ENCODE results near the gene PRM2. TPM values are rescaled to one million over a fixed set of nuclear protein-coding genes. Genes with fewer than 3 reads are reported as not detected.
A peak's percentile ranks its signal among the peaks of the same experiment; 100 is the strongest.

Gene PRM2
- total RNA-seq, 1 donor from 2014 or later, result not detected

GRCh38 chr16:11257131-11257938 is 18.9 kb downstream of the PRM2 start:
- peaks cover 11% of the 10 kb centered on the region for H3K9me3 Mint-ChIP-seq (ENCODE audit: unreplicated experiment)
- H3K27me3 Mint-ChIP-seq (ENCODE audit: unreplicated experiment), result peaks cover 12% of the 10 kb centered on the region
- DNase-seq, result peak; percentile 76
- H3K4me3 Mint-ChIP-seq (ENCODE audit: unreplicated experiment), result peak overlapping the region; percentile 85
- no peaks in the 10 kb centered on the region for H3K36me3 Mint-ChIP-seq (ENCODE audit: unreplicated experiment)
- H3K4me1 Mint-ChIP-seq (ENCODE audit: low read depth, unreplicated experiment), result peaks cover 9% of the 10 kb centered on the region
- TF ChIP-seq CTCF (IDR thresholded peaks at IDR 0.05; ENCODE audit: partially characterized antibody, unreplicated experiment), result peak; percentile 47
- peak overlapping the region; percentile 77 for H3K27ac Mint-ChIP-seq (ENCODE audit: unreplicated experiment)

GRCh38 chr16:11256661-11257130 is 19.6 kb downstream of the PRM2 start:
- Mint-ChIP-seq H3K4me3 (ENCODE audit: unreplicated experiment) (peak overlapping the region; percentile 86), H3K27ac (ENCODE audit: unreplicated experiment) (peak overlapping the region; percentile 88), H3K27me3 (ENCODE audit: unreplicated experiment) (peaks cover 12% of the 10 kb centered on the region), H3K9me3 (ENCODE audit: unreplicated experiment) (peaks cover 11% of the 10 kb centered on the region), H3K36me3 (ENCODE audit: unreplicated experiment) (no peaks in the 10 kb centered on the region), H3K4me1 (ENCODE audit: low read depth, unreplicated experiment) (peaks cover 13% of the 10 kb centered on the region)
- no peak for TF ChIP-seq CTCF (IDR thresholded peaks at IDR 0.05; ENCODE audit: partially characterized antibody, unreplicated experiment)
- DNase-seq, result peak; percentile 80

- Mint-ChIP-seq H3K4me3 (ENCODE audit: unreplicated experiment) (peak within 1 kb of the TSS; percentile 86), H3K4me1 (ENCODE audit: low read depth, unreplicated experiment) (peaks cover 13% of the 10 kb centered on the region), H3K9me3 (ENCODE audit: unreplicated experiment) (peaks cover 11% of the 10 kb centered on the region), H3K36me3 (ENCODE audit: unreplicated experiment) (no peaks in the 10 kb centered on the region), H3K27me3 (ENCODE audit: unreplicated experiment) (peaks cover 12% of the 10 kb centered on the region), H3K27ac (ENCODE audit: unreplicated experiment) (peak within 1 kb of the TSS; percentile 88)
- peak; percentile 99 for TF ChIP-seq CTCF (IDR thresholded peaks at IDR 0.05; ENCODE audit: partially characterized antibody, unreplicated experiment)
- peak; percentile 93 for DNase-seq
These were observed 20.3 kb downstream of the PRM2 start, which contains the start of gene SOCS1 for GRCh38 chr16:11255737-11256660. TSS of gene SOCS1 (minus strand) at chr16:11256204. CDS start at chr16:11255478, 726 bp downstream.

GRCh38 chr16:11254913-11255736 is 21.2 kb downstream of the PRM2 start:
- peaks cover 16% of the 10 kb centered on the region for H3K27me3 Mint-ChIP-seq (ENCODE audit: unreplicated experiment)
- TF ChIP-seq CTCF (IDR thresholded peaks at IDR 0.05; ENCODE audit: partially characterized antibody, unreplicated experiment), result no peak
- H3K4me3 Mint-ChIP-seq (ENCODE audit: unreplicated experiment), result peak overlapping the region; percentile 81
- H3K27ac Mint-ChIP-seq (ENCODE audit: unreplicated experiment), result no peak overlapping the region
- DNase-seq, result peak; percentile 65
- no peaks in the 10 kb centered on the region for H3K36me3 Mint-ChIP-seq (ENCODE audit: unreplicated experiment)
- peaks cover 13% of the 10 kb centered on the region for H3K4me1 Mint-ChIP-seq (ENCODE audit: low read depth, unreplicated experiment)
- peaks cover 11% of the 10 kb centered on the region for H3K9me3 Mint-ChIP-seq (ENCODE audit: unreplicated experiment)

Measured in glutamatergic neuron (in vitro differentiated cells).